ENCODE measurements around the gene TRIP4. TPM values are rescaled to one million over a fixed set of nuclear protein-coding genes. Genes with fewer than 3 reads are reported as not detected.

Gene TRIP4
- total and polyA plus RNA-seq, 9 of the 15 experiments (the other 6 are each of a cell fraction or from before 2014, with no cell fraction given) = 7.6 to 23.3 (median 16.7) TPM

- TF ChIP-seq POLR2H (tag; IDR thresholded peaks at IDR 0.05; ENCODE audit: low read depth) (no peak), C11orf30 (IDR thresholded peaks at IDR 0.05; ENCODE audit: low read depth) (no peak), HCFC1 (IDR thresholded peaks at IDR 0.05; ENCODE audit: low read depth, low read length) (peak; percentile 59), NCOA1 (IDR thresholded peaks at IDR 0.05; ENCODE audit: low read depth) (peak; percentile 44; the same call in 1 of the 2 replicates), RAD51 (IDR thresholded peaks at IDR 0.05; ENCODE audit: borderline replicate concordance, low read depth) (0 out of 2 replicates have a peak, but pooled peaks have one; percentile 11), RHOXF2B (CRISPR knock-in tag; conservative IDR thresholded peaks at IDR 0.05) (no peak), ZSCAN32 (CRISPR knock-in tag; IDR thresholded peaks at IDR 0.05) (no peak), MBD1 (CRISPR knock-in tag; IDR thresholded peaks at IDR 0.05) (no peak), HDAC3 (IDR thresholded peaks at IDR 0.05; ENCODE audit: borderline replicate concordance, partially characterized antibody) (peak; percentile 96), ZNF589 (CRISPR knock-in tag; IDR thresholded peaks at IDR 0.05; ENCODE audit: low read depth) (no peak), ZFP36 (IDR thresholded peaks at IDR 0.05; ENCODE audit: low read depth, low read length, partially characterized antibody) (no peak), ZNF717 (CRISPR knock-in tag; IDR thresholded peaks at IDR 0.05) (no peak), PHTF2 (CRISPR knock-in tag; IDR thresholded peaks at IDR 0.05) (no peak), MBD2 (IDR thresholded peaks at IDR 0.05; ENCODE audit: borderline replicate concordance, low read depth) (peak; percentile 38; the same call in 1 of the 2 replicates), ZHX1 (conservative IDR thresholded peaks at IDR 0.05; ENCODE audit: low read length) (peak; percentile 70; the same call in 1 of the 2 replicates), POLR2A (conservative IDR thresholded peaks at IDR 0.05) (peak; percentile 39; the same call in 1 of the 2 replicates), ELF1 (tag; IDR thresholded peaks at IDR 0.05) (peak; percentile 82), HOXB6 (CRISPR knock-in tag; IDR thresholded peaks at IDR 0.05; ENCODE audit: borderline replicate concordance) (no peak), GATAD2B (IDR thresholded peaks at IDR 0.05; ENCODE audit: borderline replicate concordance) (peak; percentile 89), EZH2 (IDR thresholded peaks at IDR 0.05; ENCODE audit: borderline replicate concordance, low read depth, low read length) (no peak), TCF7 (IDR thresholded peaks at IDR 0.05; ENCODE audit: borderline replicate concordance) (no peak), ETV1 (tag; conservative IDR thresholded peaks at IDR 0.05; ENCODE audit: low read depth) (peak; percentile 75), SETDB1 (IDR thresholded peaks at IDR 0.05; ENCODE audit: low read length) (no peak)
- TF ChIP-seq, protein P1, sequence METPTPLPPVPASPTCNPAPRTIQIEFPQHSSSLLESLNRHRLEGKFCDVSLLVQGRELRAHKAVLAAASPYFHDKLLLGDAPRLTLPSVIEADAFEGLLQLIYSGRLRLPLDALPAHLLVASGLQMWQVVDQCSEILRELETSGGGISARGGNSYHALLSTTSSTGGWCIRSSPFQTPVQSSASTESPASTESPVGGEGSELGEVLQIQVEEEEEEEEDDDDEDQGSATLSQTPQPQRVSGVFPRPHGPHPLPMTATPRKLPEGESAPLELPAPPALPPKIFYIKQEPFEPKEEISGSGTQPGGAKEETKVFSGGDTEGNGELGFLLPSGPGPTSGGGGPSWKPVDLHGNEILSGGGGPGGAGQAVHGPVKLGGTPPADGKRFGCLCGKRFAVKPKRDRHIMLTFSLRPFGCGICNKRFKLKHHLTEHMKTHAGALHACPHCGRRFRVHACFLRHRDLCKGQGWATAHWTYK (CRISPR knock-in tag; IDR thresholded peaks at IDR 0.05) = 0 out of 2 replicates have a peak, but pooled peaks have one; percentile 49
- TF ChIP-seq, protein P2, sequence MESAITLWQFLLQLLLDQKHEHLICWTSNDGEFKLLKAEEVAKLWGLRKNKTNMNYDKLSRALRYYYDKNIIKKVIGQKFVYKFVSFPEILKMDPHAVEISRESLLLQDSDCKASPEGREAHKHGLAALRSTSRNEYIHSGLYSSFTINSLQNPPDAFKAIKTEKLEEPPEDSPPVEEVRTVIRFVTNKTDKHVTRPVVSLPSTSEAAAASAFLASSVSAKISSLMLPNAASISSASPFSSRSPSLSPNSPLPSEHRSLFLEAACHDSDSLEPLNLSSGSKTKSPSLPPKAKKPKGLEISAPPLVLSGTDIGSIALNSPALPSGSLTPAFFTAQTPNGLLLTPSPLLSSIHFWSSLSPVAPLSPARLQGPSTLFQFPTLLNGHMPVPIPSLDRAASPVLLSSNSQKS (CRISPR knock-in tag; IDR thresholded peaks at IDR 0.05) = no peak
These were observed 72.6 kb downstream of the TRIP4 start, which contains the start of gene ZNF609 (continued) for GRCh38 chr15:64460206-64460723.

Data from K562 (cell line).